ENCODE measurements around the gene GSPT1.
A peak's percentile ranks its signal among the peaks of the same experiment; 100 is the strongest.

Gene GSPT1

DNA sequence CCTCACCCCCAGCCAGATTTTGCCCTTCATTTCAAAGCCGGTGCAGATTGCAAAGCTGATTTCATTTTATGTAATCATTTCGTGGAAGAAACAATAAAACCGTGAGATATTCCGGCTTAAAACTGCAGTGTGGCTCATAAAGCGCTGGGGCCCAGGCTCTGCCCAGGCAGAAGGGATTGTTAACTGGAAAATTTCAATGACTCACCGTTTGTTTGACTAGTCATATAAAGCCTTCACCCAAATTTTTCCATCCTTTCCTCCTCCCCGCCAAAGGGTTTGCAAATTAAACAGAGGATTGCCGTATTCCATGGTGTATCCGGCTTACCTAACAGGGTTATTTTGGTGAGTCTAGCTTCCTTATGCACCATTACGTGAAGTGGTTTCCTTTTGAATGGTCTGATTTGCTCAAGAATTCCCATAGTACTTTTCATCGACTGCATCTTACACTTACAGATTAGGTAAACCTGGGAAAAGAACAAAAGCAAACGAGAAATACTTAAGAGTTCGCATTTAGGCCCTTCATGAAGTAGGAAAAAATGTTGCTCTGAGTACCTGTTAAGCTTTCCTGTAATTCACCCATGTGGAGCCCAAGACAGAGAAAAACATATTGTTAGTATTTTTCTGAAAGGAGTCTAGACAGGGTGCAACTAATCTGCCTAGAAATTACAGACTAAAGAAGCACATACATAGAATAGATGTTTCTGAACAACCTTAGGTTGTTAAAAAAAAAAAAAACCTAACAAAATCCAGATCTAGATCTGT is 949 bp upstream of the GSPT1 start:
- DNase-seq (ENCODE audit: low read depth): no peak
- TF ChIP-seq, protein P1, sequence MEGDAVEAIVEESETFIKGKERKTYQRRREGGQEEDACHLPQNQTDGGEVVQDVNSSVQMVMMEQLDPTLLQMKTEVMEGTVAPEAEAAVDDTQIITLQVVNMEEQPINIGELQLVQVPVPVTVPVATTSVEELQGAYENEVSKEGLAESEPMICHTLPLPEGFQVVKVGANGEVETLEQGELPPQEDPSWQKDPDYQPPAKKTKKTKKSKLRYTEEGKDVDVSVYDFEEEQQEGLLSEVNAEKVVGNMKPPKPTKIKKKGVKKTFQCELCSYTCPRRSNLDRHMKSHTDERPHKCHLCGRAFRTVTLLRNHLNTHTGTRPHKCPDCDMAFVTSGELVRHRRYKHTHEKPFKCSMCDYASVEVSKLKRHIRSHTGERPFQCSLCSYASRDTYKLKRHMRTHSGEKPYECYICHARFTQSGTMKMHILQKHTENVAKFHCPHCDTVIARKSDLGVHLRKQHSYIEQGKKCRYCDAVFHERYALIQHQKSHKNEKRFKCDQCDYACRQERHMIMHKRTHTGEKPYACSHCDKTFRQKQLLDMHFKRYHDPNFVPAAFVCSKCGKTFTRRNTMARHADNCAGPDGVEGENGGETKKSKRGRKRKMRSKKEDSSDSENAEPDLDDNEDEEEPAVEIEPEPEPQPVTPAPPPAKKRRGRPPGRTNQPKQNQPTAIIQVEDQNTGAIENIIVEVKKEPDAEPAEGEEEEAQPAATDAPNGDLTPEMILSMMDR (IDR thresholded peaks at IDR 0.05; ENCODE audit: low read length, missing control alignments): no peak
- peak overlapping the region; percentile 85 for H3K4me3 ChIP-seq (replicated peaks; ENCODE audit: low read depth, low read length)

GRCh38 chr16:11915114-11915643 is 577 bp downstream of the GSPT1 start:
- H3K4me3 ChIP-seq (replicated peaks; ENCODE audit: low read depth, low read length): peak overlapping the region; percentile 85
- no peak for DNase-seq (ENCODE audit: low read depth)
- TF ChIP-seq, protein P1 (IDR thresholded peaks at IDR 0.05; ENCODE audit: low read length, missing control alignments): no peak

DNA sequence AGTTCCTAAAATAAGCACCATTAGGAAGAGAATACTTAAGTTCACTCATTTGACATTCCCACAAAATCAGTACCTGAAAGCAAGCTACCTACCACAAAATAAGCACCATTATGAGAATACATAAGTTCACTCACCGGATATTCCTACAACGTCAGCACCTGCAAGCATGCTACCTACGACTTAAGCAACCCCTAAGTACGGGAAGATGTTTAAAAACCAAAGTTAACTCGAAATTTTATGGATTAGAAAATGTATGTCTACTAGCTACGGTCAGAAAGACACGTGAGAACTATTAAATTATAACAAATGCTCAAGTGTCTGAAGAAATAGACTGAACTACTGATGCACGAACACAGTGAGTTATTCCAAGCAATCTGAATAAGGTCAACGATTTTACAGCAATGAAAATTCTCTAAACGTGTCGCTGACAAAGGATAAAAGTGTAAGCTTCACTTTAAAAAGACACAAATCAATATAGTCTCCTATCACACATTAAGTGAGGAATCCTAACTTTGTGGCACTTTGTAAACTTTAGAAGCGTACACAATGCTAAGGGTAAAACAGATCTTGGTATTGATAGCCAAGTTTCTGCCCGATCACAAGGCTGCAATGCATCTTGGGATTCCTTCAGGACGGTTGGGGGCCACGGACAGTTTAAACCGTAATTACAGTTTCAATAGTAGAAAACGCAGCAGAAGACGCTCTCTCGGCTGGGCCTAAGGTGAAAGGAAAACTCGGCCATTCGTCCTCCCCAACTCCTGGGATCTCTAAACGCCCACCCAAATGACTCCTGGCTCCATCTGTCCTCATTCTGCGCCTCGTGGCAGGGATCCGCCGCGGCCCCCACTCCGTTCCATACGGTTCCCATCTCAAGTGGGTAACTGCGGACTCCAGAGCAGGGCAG is 1.3 kb downstream of the GSPT1 start:
- DNase-seq (ENCODE audit: low read depth): peak; percentile 34
- TF ChIP-seq, protein P1 (IDR thresholded peaks at IDR 0.05; ENCODE audit: low read length, missing control alignments): no peak
- H3K4me3 ChIP-seq (replicated peaks; ENCODE audit: low read depth, low read length): peak overlapping the region; percentile 85

GRCh38 chr16:11913425-11914079 is 2.2 kb downstream of the GSPT1 start:
- peak overlapping the region; percentile 85 for H3K4me3 ChIP-seq (replicated peaks; ENCODE audit: low read depth, low read length)
- no peak for DNase-seq (ENCODE audit: low read depth)
- TF ChIP-seq, protein P1 (IDR thresholded peaks at IDR 0.05; ENCODE audit: low read length, missing control alignments): no peak

- TF ChIP-seq, protein P1 (IDR thresholded peaks at IDR 0.05; ENCODE audit: low read length, missing control alignments): no peak
- no peak for DNase-seq (ENCODE audit: low read depth)
- no peak overlapping the region for H3K4me3 ChIP-seq (replicated peaks; ENCODE audit: low read depth, low read length)
Observed at GRCh38 chr16:11909653-11910545, 5.9 kb downstream of the GSPT1 start.
